Esophagus squamous epithelium (tissue), 5 donors: Measurements from ENCODE around the gene EGFL6. TPM values are rescaled to one million over a fixed set of nuclear protein-coding genes. Genes with fewer than 3 reads are reported as not detected.
"Not testable (repeated sequence)": the region's sequence is repeated elsewhere in the genome, so short reads cannot be mapped to it uniquely, and the experiment has no call there.

Source experiments
- DNase-seq: peaks from one replicate; lab custom pipeline; 2025; lab: John Stamatoyannopoulos, UW
- H3K27ac ChIP-seq, 4 donors: fragments of 200-600 bp; sonication (generic); one replicate each; pipeline ENCODE4 v1.5.1; 2016 to 2019; ENCODE audit warnings: mild to moderate bottlenecking in 1 of 4
- H3K27me3 ChIP-seq, 4 donors: fragments of 200-600 bp; sonication (generic); 1 replicate in 3 of 4; 2 replicates in 1 of 4; pipeline versions ENCODE4 v1.5.1 to v1.6.0; 2017 to 2021; ENCODE audit warnings: antibody characterized with exemption in 1 of 4
- H3K36me3 ChIP-seq, 3 donors: fragments of 200-600 bp; sonication (generic); one replicate each; pipeline ENCODE4 v1.5.1; 2016 to 2019
- H3K4me1 ChIP-seq, 3 donors: fragments of 200-600 bp; sonication (generic); one replicate each; pipeline ENCODE4 v1.5.1; 2017 to 2019
- H3K4me3 ChIP-seq, 4 donors: fragments of 200-600 bp; sonication (generic); 1 replicate in 3 of 4; 2 replicates in 1 of 4; pipeline ENCODE4 v1.5.1; 2016 to 2019; ENCODE audit warnings: mild to moderate bottlenecking in 2 of 4, moderate library complexity in 1 of 4
- H3K9me3 ChIP-seq, 3 donors: fragments of 200-600 bp; sonication (generic); one replicate each; pipeline ENCODE4 v1.5.1; 2016 to 2019
- CTCF ChIP-seq, 6 experiments: fragments of 450-650 bp in 4 of 6; fragments of 200-600 bp in 2 of 6; sonication (generic) in 2 of 6; IDR thresholded peaks; one replicate each; pipeline ENCODE4 v1.5.1; 2016 to 2019; ENCODE audit warnings: antibody characterized with exemption in 6 of 6, mild to moderate bottlenecking in 4 of 6, moderate library complexity in 4 of 6
- POLR2A ChIP-seq, 4 donors: fragments of 450-650 bp; IDR thresholded peaks; one replicate each; pipeline ENCODE4 v1.6.1; 2017; ENCODE audit warnings: antibody characterized with exemption in 4 of 4, mild to moderate bottlenecking in 4 of 4, moderate library complexity in 3 of 4
- WGBS, 2 donors: methylation state at CpG; one replicate each; pipeline ENCODE4 v1.1.5; 2018; 5-methylcytosine and 5-hydroxymethylcytosine counted together
- intact Hi-C: fragments of 100-400 bp; cut with DNase I; formaldehyde crosslinking; loops from one replicate; pipeline ENCODE4 v1.15.0; 2022
- total RNA-seq, 4 donors: library from RNA; depleted of rRNA; stranded (reverse); fragments of >200 nt; gene quantifications; one replicate each; pipeline ENCODE4 v1.1.0, GENCODE V29; 2016
- donor health status: DM: yes; HTN: yes; CAD: no.

EGFL6 gene
- total RNA-seq, 4 donors from 2014 or later: 0.92 to 6.8 (median 1.8) TPM

- Histone ChIP-seq H3K4me3 (no peak overlapping the region), H3K9me3 (peaks cover 0 to 12% (median 0%) of the 10 kb centered on the region in 3 donors), H3K27me3 (peaks cover 0 to 5% (median 0%) of the 10 kb centered on the region in 4 donors), H3K36me3 (no peaks in the 10 kb centered on the region), H3K4me1 (peaks cover 0 to 16% (median 0%) of the 10 kb centered on the region in 3 donors), H3K27ac (peak overlapping the region in 1 of 4 donors; percentile 44)
- TF ChIP-seq POLR2A (IDR thresholded peaks at IDR 0.05) (no peak), CTCF (IDR thresholded peaks at IDR 0.05) (no peak)
- no peak for DNase-seq
- WGBS, 2 donors: 40% methylated on average over 1 of the region's 1 CpG; no CpG with 5 or more reads in 1 of the 2 donors
- intact Hi-C loops: no loop called here
Measured at GRCh38 chrX:13638021-13638420, 68.6 kb downstream of the EGFL6 start.

DNA sequence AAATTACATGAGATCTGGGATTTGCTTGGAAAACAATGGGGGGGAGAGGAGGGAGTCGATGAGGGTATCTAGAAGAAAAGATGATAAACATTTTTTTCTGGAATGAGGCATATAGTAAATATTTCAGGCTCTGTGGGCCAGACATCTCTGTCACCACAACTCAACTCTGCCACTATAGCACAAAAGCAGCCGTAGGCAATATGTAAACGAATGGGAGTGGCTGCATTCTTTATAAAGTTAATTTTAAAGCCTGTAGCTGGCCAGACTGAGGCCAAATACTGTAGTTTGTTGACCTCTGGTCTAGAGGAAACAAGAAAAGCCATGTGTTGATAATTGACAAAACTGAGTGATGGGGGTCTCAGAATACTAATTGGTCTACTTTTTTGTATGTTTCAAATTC lies 69.4 kb downstream of the EGFL6 start:
- WGBS, 2 donors: 32 to 41% methylated on average over 3 of the region's 3 CpGs
- peaks cover 0 to 12% (median 0%) of the 10 kb centered on the region in 3 donors for H3K9me3 ChIP-seq
- H3K27ac ChIP-seq: peak overlapping the region in 1 of 4 donors; percentile 44
- TF ChIP-seq CTCF (IDR thresholded peaks at IDR 0.05) (no peak), POLR2A (IDR thresholded peaks at IDR 0.05) (no peak)
- H3K36me3 ChIP-seq: no peaks in the 10 kb centered on the region
- DNase-seq: no peak
- no peak overlapping the region for H3K4me3 ChIP-seq
- H3K4me1 ChIP-seq: peaks cover 0 to 16% (median 0%) of the 10 kb centered on the region in 3 donors
- H3K27me3 ChIP-seq: peaks cover 0 to 5% (median 0%) of the 10 kb centered on the region in 4 donors
- intact Hi-C loops: no loop called here

DNA sequence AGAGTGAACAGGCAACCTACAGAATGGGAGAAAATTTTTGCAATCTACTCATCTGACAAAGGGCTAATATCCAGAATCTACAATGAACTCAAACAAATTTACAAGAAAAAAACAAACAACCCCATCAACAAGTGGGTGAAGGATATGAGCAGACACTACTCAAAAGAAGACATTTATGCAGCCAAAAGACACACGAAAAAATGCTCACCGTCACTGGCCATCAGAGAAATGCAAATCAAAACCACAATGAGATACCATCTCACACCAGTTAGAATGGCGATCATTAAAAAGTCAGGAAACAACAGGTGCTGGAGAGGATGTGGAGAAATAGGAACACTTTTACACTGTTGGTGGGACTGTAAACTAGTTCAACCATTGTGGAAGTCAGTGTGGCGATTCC lies 72.3 kb downstream of the EGFL6 start:
- Histone ChIP-seq H3K9me3 (peaks cover 0 to 12% (median 0%) of the 10 kb centered on the region in 3 donors), H3K4me1 (peaks cover 0 to 16% (median 0%) of the 10 kb centered on the region in 3 donors)
- H3K27me3 ChIP-seq, DNase-seq, H3K27ac ChIP-seq, intact Hi-C loops, H3K4me3 ChIP-seq, H3K36me3 ChIP-seq: not testable (repeated sequence)
- WGBS, 2 donors: 79% methylated on average over 2 of the region's 4 CpGs; no CpG with 5 or more reads in 1 of the 2 donors

DNA sequence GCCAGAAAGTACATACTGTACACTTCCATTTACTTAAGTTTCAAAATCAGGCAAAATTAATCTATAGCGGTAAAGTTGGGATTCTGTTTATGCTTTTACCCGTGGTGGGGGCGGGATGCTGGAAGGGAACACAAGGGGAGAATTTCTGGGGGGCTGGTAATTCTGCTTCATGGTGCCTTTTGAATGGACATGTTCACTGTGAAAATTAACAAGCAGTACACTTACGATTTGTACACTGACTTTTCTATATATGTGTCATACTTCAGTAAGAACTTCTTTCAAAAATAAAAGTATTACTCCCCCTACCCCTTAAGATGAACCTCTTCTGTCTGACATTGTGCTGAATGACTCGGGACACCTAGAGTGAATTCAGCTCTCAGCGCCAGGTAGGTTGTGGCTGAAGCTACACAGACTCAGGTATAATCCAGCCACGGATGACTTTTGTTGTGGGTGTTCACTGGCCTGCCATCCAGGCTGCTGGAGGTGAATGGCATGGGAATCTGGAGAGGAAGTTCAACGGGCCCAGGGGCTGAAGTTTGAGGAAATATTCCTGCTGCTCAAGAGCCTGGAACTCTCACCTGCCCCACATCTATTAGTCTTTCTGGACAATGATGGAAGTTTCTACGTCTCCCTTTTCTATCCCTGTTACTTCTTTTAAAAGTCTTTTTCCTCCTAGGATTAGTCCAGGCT lies 76.2 kb downstream of the EGFL6 start:
- H3K4me3 ChIP-seq: no peak overlapping the region
- H3K9me3 ChIP-seq: no peaks in the 10 kb centered on the region
- 46 to 48% methylated on average over 8 to 9 of the region's 9 CpGs for WGBS, 2 donors
- H3K27ac ChIP-seq: no peak overlapping the region
- no peak for DNase-seq
- no peaks in the 10 kb centered on the region for H3K36me3 ChIP-seq
- H3K27me3 ChIP-seq: peaks cover 0 to 3% (median 0%) of the 10 kb centered on the region in 4 donors
- H3K4me1 ChIP-seq: peaks cover 0 to 12% (median 0%) of the 10 kb centered on the region in 3 donors
- TF ChIP-seq POLR2A (IDR thresholded peaks at IDR 0.05) (no peak), CTCF (IDR thresholded peaks at IDR 0.05) (no peak)
- intact Hi-C loops: loop anchor here (5.0 kb wide), 1 partner anchor 138 kb away; no protein-coding TSS in a partner anchor

DNA sequence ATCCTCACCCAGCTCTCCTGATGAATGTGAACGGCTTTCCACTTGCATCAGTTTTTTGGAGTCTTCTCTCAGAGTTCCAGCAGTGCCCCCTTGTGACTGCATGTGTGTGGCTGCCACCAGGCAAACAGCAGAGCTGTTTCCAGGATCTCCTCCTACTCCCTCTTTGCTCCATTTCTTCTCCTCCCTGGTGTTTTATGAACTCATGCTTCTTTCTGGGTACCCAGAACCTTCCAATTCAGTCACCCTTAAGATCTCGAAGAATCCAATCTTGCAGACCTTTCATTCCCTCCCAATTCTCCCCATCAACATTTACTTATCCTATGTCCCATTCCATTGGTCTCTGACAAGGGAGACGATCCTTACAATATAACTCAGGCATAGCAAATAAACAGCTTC lies 76.8 kb downstream of the EGFL6 start:
- Histone ChIP-seq H3K4me3 (no peak overlapping the region), H3K4me1 (peaks cover 0 to 12% (median 0%) of the 10 kb centered on the region in 3 donors), H3K9me3 (no peaks in the 10 kb centered on the region), H3K36me3 (no peaks in the 10 kb centered on the region), H3K27ac (no peak overlapping the region), H3K27me3 (no peaks in the 10 kb centered on the region)
- no peak for DNase-seq
- WGBS, 2 donors: 29 to 40% methylated on average over 3 of the region's 3 CpGs
- TF ChIP-seq POLR2A (IDR thresholded peaks at IDR 0.05): no peak
- TF ChIP-seq CTCF (IDR thresholded peaks at IDR 0.05): peak; percentile 31 to 67 (median 56)
- intact Hi-C loops: loop anchor here (5.0 kb wide), 1 partner anchor 139 kb away; no protein-coding TSS in a partner anchor
